Activated CD8-positive, alpha-beta memory T cell treated with anti-CD3 and anti-CD28 coated beads, Interleukin-2, amount 50 U/mL, for 1 hour (primary cell): ENCODE data around the gene ST3GAL2.

ENCODE experiments used
- DNase-seq: peaks from one replicate; pipeline ENCODE4 v3.0.0-alpha.2; 2020; ENCODE audit errors: extremely low read depth

The ST3GAL2 gene

DNA sequence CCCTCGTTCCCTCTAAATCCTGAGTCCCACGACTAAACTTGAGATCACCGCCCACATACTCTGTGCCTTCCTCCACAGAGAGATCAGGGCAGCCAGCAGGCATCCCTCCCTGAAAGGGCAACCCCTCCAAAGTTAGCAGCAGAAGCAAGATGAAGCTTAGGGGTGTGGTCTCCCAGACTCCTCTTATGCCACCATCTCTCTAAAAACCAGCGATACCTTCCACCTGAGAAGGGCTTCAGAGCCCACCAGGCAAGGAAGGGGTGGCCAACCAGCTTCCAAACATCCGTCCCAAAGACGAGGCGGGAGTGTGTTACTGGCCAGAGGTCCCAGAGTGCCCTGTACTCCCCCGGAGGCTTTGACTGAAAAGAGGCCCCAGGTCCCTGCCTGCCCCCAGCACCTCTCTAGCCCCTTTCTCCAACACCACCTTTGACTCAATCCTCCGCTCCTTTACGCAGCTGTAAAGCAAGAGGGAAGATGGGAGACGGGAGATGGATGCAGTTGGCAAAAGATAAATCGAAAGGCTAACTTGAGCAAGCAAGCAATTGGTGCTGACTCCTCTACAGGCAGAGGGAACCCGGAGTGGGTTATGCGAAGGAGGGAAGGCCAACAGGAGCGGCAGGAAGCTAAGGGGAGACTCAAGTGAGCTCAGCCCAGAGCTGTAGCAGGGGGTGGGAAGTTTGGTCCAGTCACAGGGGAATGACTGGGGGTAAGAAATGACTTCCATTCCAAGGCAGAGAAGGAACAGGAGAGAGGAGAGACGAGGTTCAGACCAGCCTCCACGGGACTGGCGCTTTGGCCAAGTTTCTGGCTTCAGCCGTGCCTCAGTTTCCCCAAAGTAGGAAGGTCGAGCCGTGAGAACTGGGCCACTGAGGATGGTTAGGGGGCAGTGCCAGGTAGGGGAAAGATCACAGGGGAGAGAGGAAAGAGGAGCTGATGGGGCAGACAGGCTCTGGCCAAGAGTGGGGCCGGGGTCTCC, 1.0 kb downstream of the ST3GAL2 start:
- no peak for DNase-seq

DNA sequence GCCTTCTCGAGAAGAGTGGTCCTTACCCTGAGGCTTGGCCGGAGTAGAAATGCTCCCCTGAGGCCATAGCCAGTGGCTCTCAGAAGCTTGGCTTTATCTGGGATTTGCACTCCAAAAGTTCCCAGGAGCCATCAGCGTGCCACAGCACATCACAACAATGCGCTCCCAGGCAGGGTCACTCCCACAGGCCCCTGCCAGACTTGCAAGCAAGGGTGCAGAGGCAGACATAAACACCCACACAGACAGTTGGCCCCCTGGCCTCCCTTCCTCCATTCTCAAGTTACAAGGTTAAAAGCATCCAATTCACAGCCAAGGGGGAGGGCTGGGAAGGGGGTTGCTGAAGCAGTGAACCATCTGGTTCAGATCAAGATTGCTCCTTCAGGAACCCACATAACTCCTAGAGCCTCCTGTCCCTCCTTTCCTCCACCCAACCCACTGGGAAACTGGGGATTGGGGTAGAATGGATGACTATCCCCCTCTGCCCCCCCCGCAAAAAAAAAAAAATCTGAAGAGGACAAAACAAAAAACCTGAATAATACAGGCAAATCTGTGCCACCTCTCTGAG, 1.8 kb downstream of the ST3GAL2 start:
- DNase-seq, result no peak

DNA sequence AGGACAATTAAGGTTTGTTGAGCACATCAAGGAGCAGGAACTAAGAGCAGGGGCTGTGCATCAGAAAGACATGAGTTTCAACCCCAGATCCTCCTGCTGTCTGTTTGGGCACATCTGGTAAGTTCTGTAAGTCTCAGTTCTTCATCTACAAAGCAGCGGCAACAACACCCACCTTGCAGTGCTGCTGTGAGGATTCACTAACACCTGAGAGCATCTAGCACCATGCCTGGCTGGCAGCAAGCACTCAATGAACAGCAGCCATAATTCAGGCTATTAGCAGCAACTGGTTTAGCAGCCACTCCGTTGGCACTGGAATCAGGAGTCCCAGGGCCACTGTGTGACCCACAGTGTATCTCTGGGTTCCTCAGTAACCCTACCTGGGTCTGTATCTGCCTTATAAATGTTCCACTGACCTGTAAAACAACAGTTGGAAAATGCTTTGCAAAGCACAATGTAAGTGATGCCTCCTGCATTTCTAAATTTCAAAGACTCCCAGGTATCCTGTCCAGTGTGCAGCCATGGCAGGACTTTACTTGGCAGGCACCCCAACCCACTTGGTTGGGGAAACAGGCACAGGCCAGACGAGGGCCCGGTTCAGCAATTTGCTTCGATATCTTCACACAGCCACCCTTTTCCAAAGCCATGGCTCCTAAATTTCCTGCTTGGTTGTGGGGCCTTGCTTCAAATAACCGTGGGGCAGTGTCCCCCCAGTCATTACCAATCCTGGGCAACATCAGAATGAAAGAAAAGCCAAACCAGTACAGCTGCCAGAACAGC, 4.2 kb downstream of the ST3GAL2 start:
- DNase-seq, result no peak

DNA sequence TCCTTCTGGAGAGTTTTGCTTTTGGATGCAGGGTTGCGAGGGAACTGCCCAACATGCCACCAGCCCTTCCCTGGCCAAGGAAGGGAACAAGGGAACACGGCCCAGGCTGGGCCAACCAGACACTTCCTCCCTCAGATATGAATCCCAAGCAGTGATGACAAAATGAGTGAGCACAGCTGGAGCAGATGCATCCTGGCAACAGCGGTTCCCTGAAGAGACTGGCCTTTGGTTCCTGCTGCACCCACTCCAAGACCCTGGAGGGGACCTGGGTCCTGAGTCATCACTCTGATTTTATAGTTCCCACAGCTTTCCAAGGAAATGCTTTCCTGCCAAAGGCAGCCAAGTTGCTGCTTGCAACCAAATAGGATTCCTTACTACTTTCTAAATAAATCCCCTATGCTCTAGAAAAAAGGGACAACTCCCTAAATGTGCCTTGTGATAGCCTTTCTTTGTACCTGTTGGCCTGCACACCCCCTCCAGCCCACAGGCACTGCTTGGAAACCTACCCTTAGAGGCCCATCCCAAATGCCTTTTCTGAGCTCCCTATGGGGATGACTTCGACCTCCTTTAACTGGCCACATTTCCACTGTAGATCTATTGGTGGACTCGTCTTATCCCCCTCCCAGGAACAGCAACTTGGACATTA, 5.3 kb downstream of the ST3GAL2 start:
- no peak for DNase-seq

DNA sequence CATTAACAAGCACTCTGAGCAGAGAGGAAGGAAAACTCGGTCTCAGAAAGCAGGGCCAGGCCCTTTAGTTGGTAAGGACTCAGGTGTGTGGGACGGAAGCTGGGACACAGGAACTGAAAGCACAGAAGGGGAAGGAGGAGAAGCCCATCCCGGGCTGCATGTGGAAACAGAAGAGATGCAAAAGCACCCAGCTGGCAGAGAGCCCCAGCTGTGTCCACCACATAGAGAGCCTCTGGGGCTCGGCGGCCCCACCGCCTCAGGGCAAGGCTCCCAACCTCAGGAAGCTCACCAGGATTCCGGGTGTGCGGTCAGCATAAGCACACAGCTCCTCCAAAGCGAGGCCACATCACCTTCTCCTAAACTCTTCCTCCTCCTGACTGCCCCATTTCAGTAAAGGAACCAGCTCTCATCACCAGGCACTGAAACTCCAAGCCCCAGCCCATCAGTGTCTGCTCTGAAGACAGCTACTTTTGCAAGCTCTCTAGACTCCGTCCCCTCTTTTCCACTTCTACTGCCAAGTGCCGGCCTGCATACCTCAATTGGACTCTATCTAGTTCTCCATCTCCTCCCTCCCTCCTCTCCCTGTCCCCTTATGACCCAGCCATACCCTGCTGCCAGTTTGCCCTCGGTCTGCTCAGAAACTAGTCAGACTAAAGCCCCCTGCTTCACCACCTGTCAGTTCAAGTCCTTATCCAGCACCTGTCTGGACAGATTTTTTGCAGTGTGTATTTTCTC, 6.0 kb downstream of the ST3GAL2 start:
- DNase-seq, result no peak

DNA sequence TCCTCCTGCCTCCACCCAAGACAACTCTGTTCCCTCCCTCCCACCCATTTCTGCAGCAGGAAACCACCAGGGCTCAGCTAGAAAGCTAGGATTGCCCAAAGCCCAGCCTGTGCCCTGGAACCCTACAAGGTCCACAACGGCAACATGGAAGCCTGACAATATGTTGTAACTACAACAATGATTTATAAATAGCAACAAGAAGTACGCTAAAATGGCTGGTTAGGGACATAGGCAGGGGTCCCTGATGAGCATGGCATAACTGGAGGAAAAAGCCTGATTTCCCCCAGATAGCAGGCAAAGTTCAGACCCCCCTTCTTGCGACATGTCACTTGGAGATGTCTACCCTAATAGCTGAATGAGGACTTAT, 6.6 kb downstream of the ST3GAL2 start:
- DNase-seq, result no peak

DNA sequence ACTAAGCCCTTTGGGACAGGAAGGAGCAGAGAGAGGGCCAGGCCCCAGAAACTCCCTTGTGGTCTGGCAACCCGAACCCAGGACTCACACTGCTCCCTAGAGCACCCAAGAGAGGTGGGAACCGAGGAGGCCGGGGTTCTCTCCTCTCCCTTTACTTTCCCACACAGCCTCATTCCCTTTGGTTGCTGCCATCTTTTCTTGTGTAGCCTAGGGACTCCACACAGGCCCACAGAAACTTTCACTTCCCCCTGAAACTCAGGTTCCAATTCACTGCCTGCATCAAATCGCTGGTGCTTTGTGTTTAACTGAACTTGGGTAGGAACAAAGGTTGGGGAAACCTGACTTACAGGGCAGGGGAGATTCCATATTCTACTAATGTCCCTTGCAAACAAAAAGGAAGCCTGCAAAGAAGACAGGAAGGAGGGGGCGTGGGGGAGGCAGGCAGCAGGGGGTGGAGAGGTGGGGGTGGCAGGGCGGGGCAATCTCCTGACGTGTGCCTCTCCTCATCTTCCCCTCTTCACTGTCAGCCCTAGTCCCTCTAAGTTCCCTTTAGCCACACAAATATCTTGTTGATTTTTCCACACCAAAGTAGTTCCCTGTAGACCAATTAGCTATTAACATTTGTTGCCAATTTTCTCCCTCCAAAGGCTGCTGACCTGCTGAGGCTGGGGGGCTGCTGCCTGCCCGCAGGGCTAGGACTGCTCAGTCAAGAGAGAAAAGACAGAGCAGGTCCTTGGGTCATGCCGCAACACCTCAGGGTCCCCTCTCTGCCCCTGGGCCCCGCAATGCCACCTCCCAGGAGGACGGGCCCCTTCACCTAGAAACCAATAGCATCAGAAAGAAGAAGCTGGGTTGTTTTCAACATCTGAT, 8.0 kb downstream of the ST3GAL2 start:
- peak; percentile 20 for DNase-seq

DNA sequence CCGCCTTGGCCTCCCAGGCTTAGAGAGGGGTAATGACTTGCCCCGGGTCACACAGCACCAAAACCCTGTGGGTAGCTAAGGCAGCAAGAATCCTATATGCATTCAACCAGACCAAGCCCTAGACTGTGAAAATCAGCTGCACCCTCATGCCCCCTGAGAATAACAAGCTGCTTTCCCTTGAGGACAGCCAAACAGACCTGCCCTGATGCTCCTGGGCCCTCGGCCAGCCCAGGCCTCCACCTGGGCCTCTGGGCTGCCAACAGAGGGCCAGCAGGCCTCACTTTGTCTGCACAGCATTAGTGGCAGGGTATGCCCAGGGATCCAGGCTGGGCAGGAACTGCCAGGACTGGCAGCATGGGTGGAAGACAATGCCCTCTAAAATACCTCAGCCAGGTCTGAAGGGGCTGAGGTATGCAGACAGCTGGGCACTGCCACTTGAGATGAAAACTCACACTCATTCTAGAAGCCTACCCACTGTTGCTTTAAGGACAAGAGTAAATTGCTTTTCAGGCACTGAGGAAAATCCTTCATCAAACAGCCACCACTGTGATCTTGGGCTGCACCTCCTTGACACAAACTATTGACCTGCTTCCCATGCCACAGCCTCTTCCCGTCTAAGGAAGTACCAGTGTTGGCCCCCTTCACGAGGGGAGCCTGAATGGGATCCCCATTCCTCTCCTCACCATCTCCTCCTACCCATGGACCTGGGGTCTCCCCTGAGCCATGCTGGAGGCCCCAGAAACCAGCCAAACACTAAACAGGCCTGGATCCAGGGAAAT, 8.8 kb downstream of the ST3GAL2 start:
- DNase-seq, result no peak

DNA sequence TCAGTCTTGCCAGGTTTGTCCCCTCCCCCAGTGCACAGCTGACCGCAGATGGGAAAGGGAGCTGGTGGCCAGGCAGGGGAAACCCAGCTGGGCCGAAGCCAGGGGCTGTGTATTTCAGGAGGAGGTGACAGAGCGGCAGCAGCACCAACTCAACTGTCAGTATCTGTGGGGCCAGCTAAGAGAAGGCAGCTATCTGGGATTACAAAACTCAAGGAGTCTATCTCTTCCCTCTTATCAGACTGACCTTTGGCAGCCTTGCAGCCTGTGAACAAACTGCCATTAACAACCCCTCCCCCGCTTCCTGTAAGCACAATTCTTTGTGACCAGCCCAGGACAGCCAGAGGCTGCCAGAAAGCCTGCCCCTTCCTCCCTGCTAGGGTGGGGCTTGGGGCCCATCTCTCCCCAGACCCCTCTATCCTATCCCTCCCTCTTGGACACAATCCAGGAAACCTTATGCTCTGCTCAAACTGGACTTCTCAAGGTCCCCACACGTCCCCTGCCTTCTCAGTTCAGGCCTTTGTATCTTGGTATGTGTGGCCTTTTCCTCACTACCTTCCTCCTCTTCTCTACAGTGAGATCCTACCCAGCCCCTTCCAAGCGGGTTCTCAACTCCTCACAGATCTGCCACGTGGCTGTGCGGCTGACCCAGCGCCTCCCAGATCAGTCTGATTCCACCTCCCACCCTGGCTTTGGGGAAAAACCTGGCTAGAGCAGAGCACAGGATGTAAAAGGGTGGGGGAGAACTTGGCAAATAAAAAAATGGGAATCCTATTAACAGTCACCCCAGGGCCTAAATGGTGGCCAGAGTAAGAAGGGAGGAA, 10.5 kb downstream of the ST3GAL2 start:
- DNase-seq, result no peak

DNA sequence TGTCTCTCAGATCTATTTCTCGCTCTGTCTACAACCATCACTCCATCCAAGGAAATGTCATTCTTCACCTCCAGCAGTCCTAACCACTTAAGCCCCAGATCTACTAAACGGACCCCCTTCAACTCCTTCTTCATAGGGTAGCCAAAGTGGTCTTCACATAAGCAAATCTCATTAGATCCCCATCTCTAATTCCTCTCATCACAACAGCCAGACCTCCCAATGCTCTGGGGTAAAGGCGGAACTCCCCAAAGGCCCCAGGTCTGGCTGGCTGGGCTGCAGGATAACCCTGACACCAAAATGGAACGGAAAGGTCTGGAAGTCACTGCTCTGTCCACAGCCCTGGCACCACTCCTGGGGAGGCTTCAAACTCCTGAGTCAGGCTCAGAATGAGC, 11.1 kb downstream of the ST3GAL2 start:
- no peak for DNase-seq

DNA sequence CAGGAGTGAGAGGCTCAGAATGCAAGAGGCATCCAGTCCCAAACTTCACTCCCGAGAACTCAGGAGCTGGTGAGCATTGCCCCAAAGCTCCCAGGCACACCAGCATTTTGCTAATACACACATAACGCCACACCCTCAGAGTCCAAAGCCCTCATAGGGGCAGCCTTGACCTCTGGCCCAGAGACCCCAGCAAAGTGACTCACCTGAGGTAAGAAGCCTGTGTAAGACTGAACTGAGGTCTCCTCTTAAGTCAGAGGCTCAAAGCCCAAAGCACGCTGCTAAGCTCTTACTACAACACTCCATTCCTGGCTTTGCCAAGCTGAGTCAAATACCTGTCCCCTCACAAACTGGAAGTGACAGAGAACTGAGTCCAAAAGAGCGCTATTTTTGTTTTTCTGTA, 16.4 kb downstream of the ST3GAL2 start:
- no peak for DNase-seq

DNA sequence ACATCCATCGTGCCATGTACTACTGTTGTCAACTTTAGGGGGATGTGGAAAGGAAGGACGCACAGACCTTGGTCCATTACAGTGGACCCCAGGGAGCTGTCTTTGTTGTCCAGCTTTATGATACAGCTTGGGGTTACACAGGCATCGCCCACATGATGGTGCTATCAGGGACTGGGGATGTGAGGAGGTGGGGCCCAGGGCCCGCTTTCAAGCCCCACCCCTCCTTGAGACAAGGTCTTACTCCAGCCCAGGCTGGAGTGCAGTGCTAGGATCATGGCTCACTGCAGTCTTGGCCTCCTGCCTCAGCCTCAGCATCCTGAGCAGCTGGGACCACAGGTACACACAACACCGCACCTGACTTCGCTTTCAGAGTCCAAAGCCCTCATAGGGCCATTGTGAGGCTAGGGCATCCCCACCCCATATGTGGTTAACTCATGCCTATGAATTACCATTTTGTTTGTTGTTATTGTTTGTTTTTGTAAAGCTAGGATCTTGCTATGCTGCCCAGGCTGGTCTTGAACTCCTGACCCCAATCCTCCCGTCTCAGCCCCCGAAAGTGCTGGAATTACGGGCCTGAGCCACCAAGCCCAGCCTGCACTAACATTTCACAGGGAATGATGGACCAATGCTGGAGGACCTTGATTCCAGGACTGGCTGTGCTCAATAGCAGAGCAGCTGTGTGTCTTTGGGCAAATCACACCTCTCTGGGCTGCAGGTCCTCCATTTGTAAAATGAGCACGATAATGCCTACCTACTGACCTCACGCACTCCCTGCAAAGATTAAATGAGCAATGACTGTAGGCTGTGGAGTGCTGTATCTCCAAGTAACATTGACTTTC, 17.2 kb downstream of the ST3GAL2 start:
- DNase-seq, result no peak

DNA sequence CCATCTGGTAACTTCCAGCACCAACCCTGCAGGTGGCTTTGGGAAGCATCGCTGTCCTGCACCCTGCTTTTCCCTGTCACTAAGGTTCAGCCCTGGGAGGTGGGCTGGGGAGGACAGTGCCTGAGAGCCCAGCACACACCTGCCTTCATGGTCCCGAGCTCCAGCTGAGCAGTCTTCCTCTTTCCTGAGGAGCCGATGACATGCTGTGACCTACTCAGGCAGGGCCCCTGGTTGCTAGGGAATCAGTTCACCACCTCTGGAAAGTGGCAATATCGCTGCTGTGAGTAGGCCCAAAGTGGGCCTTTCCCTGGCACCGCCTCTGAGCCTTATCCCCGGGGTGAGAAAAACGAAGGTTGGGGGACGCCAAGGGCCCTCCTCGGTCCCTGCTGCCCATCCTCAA, 17.9 kb downstream of the ST3GAL2 start:
- no peak for DNase-seq

DNA sequence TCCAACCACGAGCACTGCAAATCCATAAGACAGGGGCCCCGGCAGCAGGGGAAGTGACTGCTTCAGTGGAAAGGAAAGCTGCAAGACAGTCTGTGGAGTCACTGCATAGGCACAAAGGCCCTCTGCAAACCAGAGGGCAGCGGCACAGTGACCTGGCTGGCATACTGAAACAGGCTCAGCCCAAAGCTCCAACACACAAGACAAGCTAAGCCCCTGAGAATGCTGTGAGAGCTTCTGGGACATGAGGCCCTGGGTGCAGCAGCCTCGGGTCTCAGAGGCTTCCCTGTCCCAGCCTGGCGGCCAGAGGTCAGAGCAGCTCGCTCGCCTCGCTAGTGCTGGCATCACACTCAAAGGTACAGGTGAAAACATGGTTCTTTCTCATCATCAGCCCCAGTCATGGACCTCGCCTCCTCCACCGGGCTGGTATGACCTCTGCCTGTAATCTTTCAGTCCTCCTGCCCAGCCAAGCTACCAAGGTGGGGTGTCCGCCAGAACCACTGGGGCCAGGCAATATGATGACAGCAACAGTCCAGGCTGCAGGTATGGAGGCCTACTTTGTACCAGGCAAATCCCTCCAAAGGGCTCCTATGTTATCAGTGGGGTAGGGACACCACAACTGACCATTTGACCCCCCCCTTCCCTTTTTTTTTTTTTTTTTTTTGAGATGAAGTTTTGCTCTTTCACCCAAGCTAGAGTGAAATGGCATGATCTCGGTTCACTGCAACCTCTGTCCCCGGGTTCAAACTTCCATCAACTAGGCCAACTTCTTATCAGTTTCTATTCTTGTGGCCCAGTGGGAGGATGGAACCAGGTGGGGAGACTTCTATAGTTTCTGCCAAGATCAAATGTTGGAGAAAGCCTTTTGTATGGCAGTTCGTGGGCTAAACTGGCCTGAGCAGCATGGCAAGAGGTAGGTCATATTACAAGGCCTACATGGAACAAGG, 19.2 kb downstream of the ST3GAL2 start:
- no peak for DNase-seq

DNA sequence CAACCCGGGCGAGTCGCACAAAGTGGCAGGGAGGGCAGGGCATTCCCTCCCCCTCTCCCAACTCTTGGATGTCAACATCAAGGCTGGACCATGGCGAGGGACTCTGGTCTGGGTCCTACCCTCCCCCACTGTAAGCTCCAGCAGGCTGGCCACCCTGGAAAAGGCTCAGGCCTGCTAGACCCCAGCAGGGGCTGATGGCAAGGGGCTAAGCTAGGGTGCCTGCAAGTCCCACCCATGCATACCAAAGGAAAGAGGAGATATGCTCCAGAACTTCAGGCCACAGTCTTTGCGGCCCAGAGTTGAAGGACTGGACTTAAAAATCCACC, 19.9 kb downstream of the ST3GAL2 start:
- DNase-seq, result no peak

DNA sequence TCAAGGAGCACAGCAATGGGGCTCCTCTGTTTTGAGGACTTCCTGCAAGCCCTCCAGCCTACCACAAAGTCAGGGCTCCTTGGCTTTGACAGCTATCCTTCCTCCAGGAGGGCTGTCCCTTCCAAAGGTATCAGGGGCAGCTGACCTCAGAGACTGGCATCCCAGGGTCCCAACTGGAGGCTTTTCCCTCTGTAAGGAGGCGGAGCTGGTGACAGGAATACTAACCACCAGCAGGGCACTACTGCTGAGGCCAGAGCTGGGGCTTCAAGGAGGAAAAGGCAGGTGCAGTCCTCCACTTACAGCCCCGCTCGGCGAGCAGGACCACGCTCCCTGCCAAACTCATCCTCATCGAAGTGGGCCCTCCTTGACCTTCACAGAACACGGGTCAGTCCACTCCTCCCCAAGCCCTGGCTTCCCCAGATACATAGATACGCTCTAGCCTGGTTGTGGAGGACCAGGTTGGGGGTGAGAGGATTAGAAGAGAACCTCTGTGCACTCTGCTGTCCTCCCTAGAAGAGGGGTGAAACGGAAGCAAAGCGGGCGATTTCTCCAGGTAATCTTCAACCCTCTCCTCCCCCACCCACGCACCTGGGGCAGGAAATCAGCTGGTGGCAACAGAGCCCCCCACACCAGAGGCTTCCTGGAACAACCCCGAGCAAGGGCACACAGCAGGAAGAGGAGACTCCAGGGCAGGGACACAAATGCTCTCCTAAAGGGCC, 20.5 kb downstream of the ST3GAL2 start:
- DNase-seq, result no peak
